Measurements from ENCODE around the gene AEBP1. TPM values are rescaled to one million over a fixed set of nuclear protein-coding genes. Genes with fewer than 3 reads are reported as not detected.

AEBP1 gene
- total and polyA plus RNA-seq, 2 experiments from 2014 or later = 15.1 to 42.0 TPM

- TF ChIP-seq REST (IDR thresholded peaks at IDR 0.05; ENCODE audit: unreplicated experiment) = no peak
These were observed 49.8 kb downstream of the AEBP1 start (continued) for GRCh38 chr7:44153948-44154335.

GRCh38 chr7:44154703-44155102 lies 50.6 kb downstream of the AEBP1 start:
- no peaks in the 10 kb centered on the region for H3K9me3 Mint-ChIP-seq
- Histone ChIP-seq H3K4me2 (no peak overlapping the region), H3K79me2 (replicated peaks; ENCODE audit: insufficient read depth) (no peaks in the 10 kb centered on the region), H3F3A (replicated peaks; ENCODE audit: low read depth) (no peaks in the 10 kb centered on the region), H2AFZ (no peak overlapping the region), H3K9me2 (ENCODE audit: insufficient read depth) (no peaks in the 10 kb centered on the region), H3K27ac (ENCODE audit: low read depth) (no peak overlapping the region), H3K4me1 (ENCODE audit: insufficient read depth) (no peaks in the 10 kb centered on the region), H3K4me3 (no peak overlapping the region), H4K20me1 (replicated peaks; ENCODE audit: insufficient read depth) (no peaks in the 10 kb centered on the region), H3K36me3 (ENCODE audit: insufficient read depth) (no peaks in the 10 kb centered on the region), H3K27me3 (ENCODE audit: insufficient read depth) (no peaks in the 10 kb centered on the region)
- H3K27me3 Mint-ChIP-seq (ENCODE audit: insufficient read depth, low read depth, poor library complexity) = peaks cover 3% of the 10 kb centered on the region
- DNase-seq (ENCODE audit: low spot score) (no peak), ATAC-seq (no peak)
- no peak for TF ChIP-seq REST (IDR thresholded peaks at IDR 0.05; ENCODE audit: unreplicated experiment)
- no peak for TF ChIP-seq CREB1 (CRISPR knock-in tag; IDR thresholded peaks at IDR 0.05; ENCODE audit: low read depth)
- TF ChIP-seq STAT1 (IDR thresholded peaks at IDR 0.05; ENCODE audit: unreplicated experiment) = no peak
- no peak for TF ChIP-seq ZNF331 (CRISPR knock-in tag; IDR thresholded peaks at IDR 0.05; ENCODE audit: low read depth)
- TF ChIP-seq EZH2 (IDR thresholded peaks at IDR 0.05; ENCODE audit: low read depth, unreplicated experiment) = no peak
- TF ChIP-seq ZNF114 (CRISPR knock-in tag; IDR thresholded peaks at IDR 0.05) = no peak
- TF ChIP-seq, protein P1, sequence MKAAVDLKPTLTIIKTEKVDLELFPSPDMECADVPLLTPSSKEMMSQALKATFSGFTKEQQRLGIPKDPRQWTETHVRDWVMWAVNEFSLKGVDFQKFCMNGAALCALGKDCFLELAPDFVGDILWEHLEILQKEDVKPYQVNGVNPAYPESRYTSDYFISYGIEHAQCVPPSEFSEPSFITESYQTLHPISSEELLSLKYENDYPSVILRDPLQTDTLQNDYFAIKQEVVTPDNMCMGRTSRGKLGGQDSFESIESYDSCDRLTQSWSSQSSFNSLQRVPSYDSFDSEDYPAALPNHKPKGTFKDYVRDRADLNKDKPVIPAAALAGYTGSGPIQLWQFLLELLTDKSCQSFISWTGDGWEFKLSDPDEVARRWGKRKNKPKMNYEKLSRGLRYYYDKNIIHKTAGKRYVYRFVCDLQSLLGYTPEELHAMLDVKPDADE (IDR thresholded peaks at IDR 0.05) = no peak
- TF ChIP-seq POLR2AphosphoS5 (IDR thresholded peaks at IDR 0.05; ENCODE audit: low read depth) = no peak
- no peak for TF ChIP-seq JUNB (IDR thresholded peaks at IDR 0.05; ENCODE audit: unreplicated experiment)
- no peak for TF ChIP-seq ZNF462 (CRISPR knock-in tag; IDR thresholded peaks at IDR 0.05)
- no peak for TF ChIP-seq EZH2phosphoT487 (IDR thresholded peaks at IDR 0.05; ENCODE audit: unreplicated experiment)
- TF ChIP-seq NANOG (IDR thresholded peaks at IDR 0.05; ENCODE audit: borderline replicate concordance) = no peak
- H3K4me1 Mint-ChIP-seq = peaks cover 3% of the 10 kb centered on the region; the same call in 2 of the 3 replicates
- no peak overlapping the region for H3K27ac Mint-ChIP-seq
- H3K36me3 Mint-ChIP-seq (ENCODE audit: low read depth) = no peaks in the 10 kb centered on the region
- no peak overlapping the region for H3K4me3 Mint-ChIP-seq
